Transverse colon (tissue), 4 donors: ENCODE data around the gene RSRC1. TPM values are rescaled to one million over a fixed set of nuclear protein-coding genes. Genes with fewer than 3 reads are reported as not detected.

Source experiments
- DNase-seq: peaks from one replicate; pipeline ENCODE4 v3.0.0-alpha.2; 2019
- H3K27ac ChIP-seq, 4 donors: fragments of 200-600 bp; sonication (generic); 2 replicates each; pipeline ENCODE4 v1.5.1; 2016 to 2018; ENCODE audit warnings: inconsistent platforms in 4 of 4
- H3K27me3 ChIP-seq: fragments of 200-600 bp; sonication (generic); 2 replicates; pipeline ENCODE4 v1.5.1; 2017; ENCODE audit warnings: inconsistent platforms
- H3K36me3 ChIP-seq, 4 donors: fragments of 200-600 bp; sonication (generic); 2 replicates each; pipeline ENCODE4 v1.5.1; 2017 to 2019; ENCODE audit warnings: inconsistent platforms in 4 of 4
- H3K4me1 ChIP-seq, 4 donors: fragments of 200-600 bp; sonication (generic); 2 replicates each; pipeline ENCODE4 v1.5.1; 2017 to 2020; ENCODE audit warnings: inconsistent platforms in 4 of 4
- H3K4me3 ChIP-seq, 4 donors: fragments of 200-600 bp; sonication (generic); 1 replicate in 1 of 4; 2 replicates in 3 of 4; pipeline versions ENCODE4 v1.5.1 to v1.6.1; 2017 to 2019; ENCODE audit warnings: inconsistent platforms in 4 of 4
- H3K9me3 ChIP-seq, 2 donors: fragments of 200-600 bp; sonication (generic); 2 replicates each; pipeline ENCODE4 v1.5.1; 2017 to 2019; ENCODE audit warnings: inconsistent platforms in 2 of 2
- CTCF ChIP-seq, 5 experiments: fragments of 200-600 bp in 3 of 5; fragments of 450-650 bp in 2 of 5; sonication (generic) in 3 of 5; IDR thresholded peaks; 1 replicate in 2 of 5; 2 replicates in 3 of 5; pipeline ENCODE4 v1.5.1; 2016 to 2017; ENCODE audit warnings: antibody characterized with exemption in 5 of 5, inconsistent platforms in 3 of 5, mild to moderate bottlenecking in 2 of 5, moderate library complexity in 1 of 5
- EP300 ChIP-seq: sonication (generic); formaldehyde crosslinking; IDR thresholded peaks from one replicate; pipeline ENCODE4 v1.6.1; 2017; ENCODE audit warnings: antibody characterized with exemption, low read depth
- POLR2A ChIP-seq: fragments of 450-650 bp; IDR thresholded peaks from one replicate; pipeline ENCODE4 v1.6.1; 2016; ENCODE audit warnings: antibody characterized with exemption, mild to moderate bottlenecking, moderate library complexity
- POLR2AphosphoS5 ChIP-seq, 3 donors: sonication (generic); formaldehyde crosslinking; IDR thresholded peaks; one replicate each; pipeline ENCODE4 v1.6.1; 2016; ENCODE audit warnings: antibody characterized with exemption in 3 of 3
- WGBS, 2 donors: methylation state at CpG; one replicate each; pipeline ENCODE4 v1.1.5; 2018; ENCODE audit warnings: low coverage in 1 of 2; 5-methylcytosine and 5-hydroxymethylcytosine counted together
- in situ Hi-C, 4 donors: fragments of 200-750 bp; cut with MboI; loops; one replicate each; pipeline versions ENCODE4 v1.15.0 to v1.15.1; 2017; ENCODE audit warnings: low sequenced_read_pairs in 3 of 4, low pct_ligation_motif_present in 1 of 4, low pct_unique_long_range_greater_than_20kb in 1 of 4
- intact Hi-C: fragments of 100-400 bp; cut with DNase I; formaldehyde crosslinking; loops from one replicate; pipeline ENCODE4 v1.15.1; 2023; ENCODE audit warnings: low total_unique reads
- total RNA-seq, 4 donors: library from RNA; depleted of rRNA; stranded (reverse); fragments of >200 nt; gene quantifications; one replicate each; pipeline ENCODE4 v1.1.0, GENCODE V29; 2016

The RSRC1 gene
- total RNA-seq, 4 donors from 2014 or later: 5.6 to 65.1 (median 37.1) TPM

- Histone ChIP-seq H3K27me3 (no peaks in the 10 kb centered on the region), H3K4me1 (peaks cover 0 to 6% (median 3%) of the 10 kb centered on the region in 4 donors), H3K9me3 (no peaks in the 10 kb centered on the region), H3K27ac (no peak overlapping the region), H3K4me3 (no peak overlapping the region), H3K36me3 (no peaks in the 10 kb centered on the region)
- in situ Hi-C loops: no loop called here
- TF ChIP-seq EP300: no peak
- TF ChIP-seq POLR2A: no peak
- TF ChIP-seq POLR2AphosphoS5 (IDR thresholded peaks at IDR 0.05): no peak
- TF ChIP-seq CTCF (IDR thresholded peaks at IDR 0.05): no peak
- intact Hi-C loops: no loop called here
- 91 to 93% methylated on average over 6 to 7 of the region's 7 CpGs for WGBS, 2 donors
- no peak for DNase-seq
Observed at GRCh38 chr3:158483701-158484235, 373.9 kb downstream of the RSRC1 start.

GRCh38 chr3:158486200-158486599 lies 376.3 kb downstream of the RSRC1 start:
- Histone ChIP-seq H3K36me3 (no peaks in the 10 kb centered on the region), H3K4me3 (no peak overlapping the region), H3K27me3 (no peaks in the 10 kb centered on the region), H3K4me1 (peaks cover 0 to 12% (median 4%) of the 10 kb centered on the region in 4 donors), H3K27ac (no peak overlapping the region), H3K9me3 (no peaks in the 10 kb centered on the region)
- TF ChIP-seq POLR2AphosphoS5 (IDR thresholded peaks at IDR 0.05) (no peak), POLR2A (no peak), EP300 (no peak), CTCF (IDR thresholded peaks at IDR 0.05) (no peak)
- intact Hi-C loops (no loop called here), in situ Hi-C loops (no loop called here)
- no peak for DNase-seq

- Histone ChIP-seq H3K4me3 (no peak overlapping the region), H3K36me3 (no peaks in the 10 kb centered on the region), H3K27me3 (no peaks in the 10 kb centered on the region), H3K4me1 (peaks cover 0 to 22% (median 11%) of the 10 kb centered on the region in 4 donors), H3K27ac (no peak overlapping the region), H3K9me3 (no peaks in the 10 kb centered on the region)
- WGBS, 2 donors: 8 to 40% methylated on average over 2 of the region's 2 CpGs
- in situ Hi-C loops: no loop called here
- no peak for DNase-seq
- TF ChIP-seq CTCF (IDR thresholded peaks at IDR 0.05) (no peak), POLR2AphosphoS5 (IDR thresholded peaks at IDR 0.05) (no peak), EP300 (no peak), POLR2A (no peak)
- intact Hi-C loops: no loop called here
Observed at GRCh38 chr3:158488670-158489069, 378.8 kb downstream of the RSRC1 start.

GRCh38 chr3:158489181-158489580 lies 379.3 kb downstream of the RSRC1 start:
- in situ Hi-C loops: no loop called here
- no peak for DNase-seq
- intact Hi-C loops: no loop called here

More at GRCh38 chr3:158489181-158489580, 379.3 kb downstream of the RSRC1 start:
- no peaks in the 10 kb centered on the region for H3K27me3 ChIP-seq
- no peaks in the 10 kb centered on the region for H3K9me3 ChIP-seq
- no peak overlapping the region for H3K27ac ChIP-seq
- H3K4me3 ChIP-seq: no peak overlapping the region
- TF ChIP-seq EP300 (no peak), POLR2A (no peak), CTCF (IDR thresholded peaks at IDR 0.05) (no peak), POLR2AphosphoS5 (IDR thresholded peaks at IDR 0.05) (no peak)
- peaks cover 0 to 22% (median 11%) of the 10 kb centered on the region in 4 donors for H3K4me1 ChIP-seq
- no peaks in the 10 kb centered on the region for H3K36me3 ChIP-seq
